ENCODE measurements around the gene DCDC2.

The DCDC2 gene

GRCh38 chr6:24228123-24228522 lies 129.7 kb downstream of the DCDC2 start:
- no peak overlapping the region for H3K4me3 ChIP-seq (ENCODE audit: low read length)
- no peak for TF ChIP-seq CTCF (conservative IDR thresholded peaks at IDR 0.05; ENCODE audit: low read length)
- no peak for DNase-seq (ENCODE audit: low read depth)

- H3K4me3 ChIP-seq (ENCODE audit: low read length): no peak overlapping the region
- DNase-seq (ENCODE audit: low read depth): no peak
- no peak for TF ChIP-seq CTCF (conservative IDR thresholded peaks at IDR 0.05; ENCODE audit: low read length)
Measured at GRCh38 chr6:24227556-24227955, 130.3 kb downstream of the DCDC2 start.

GRCh38 chr6:24226541-24226940 lies 131.3 kb downstream of the DCDC2 start:
- TF ChIP-seq CTCF (conservative IDR thresholded peaks at IDR 0.05; ENCODE audit: low read length): no peak
- H3K4me3 ChIP-seq (ENCODE audit: low read length): no peak overlapping the region

GRCh38 chr6:24225838-24226237 lies 132.0 kb downstream of the DCDC2 start:
- no peak for DNase-seq (ENCODE audit: low read depth)
- H3K4me3 ChIP-seq (ENCODE audit: low read length): no peak overlapping the region
- no peak for TF ChIP-seq CTCF (conservative IDR thresholded peaks at IDR 0.05; ENCODE audit: low read length)

More at GRCh38 chr6:24226541-24226940, 131.3 kb downstream of the DCDC2 start:
- DNase-seq (ENCODE audit: low read depth): no peak

GRCh38 chr6:24223115-24223919 lies 134.5 kb downstream of the DCDC2 start:
- H3K4me3 ChIP-seq (ENCODE audit: low read length): no peak overlapping the region
- TF ChIP-seq CTCF (conservative IDR thresholded peaks at IDR 0.05; ENCODE audit: low read length): no peak
- DNase-seq (ENCODE audit: low read depth): peak; percentile 12

- no peak for TF ChIP-seq CTCF (conservative IDR thresholded peaks at IDR 0.05; ENCODE audit: low read length)
Measured at GRCh38 chr6:24219670-24220069, 138.2 kb downstream of the DCDC2 start.

GRCh38 chr6:24214984-24215383 lies 142.9 kb downstream of the DCDC2 start:
- TF ChIP-seq CTCF (conservative IDR thresholded peaks at IDR 0.05; ENCODE audit: low read length): no peak
- no peak overlapping the region for H3K4me3 ChIP-seq (ENCODE audit: low read length)
- no peak for DNase-seq (ENCODE audit: low read depth)

More at GRCh38 chr6:24219670-24220069, 138.2 kb downstream of the DCDC2 start:
- DNase-seq (ENCODE audit: low read depth): no peak
- H3K4me3 ChIP-seq (ENCODE audit: low read length): no peak overlapping the region

Measured in AG10803 (cell line).